Astrocyte of the spinal cord (primary cell): Measurements from ENCODE around the gene HSPA12B.

Experiments
- DNase-seq: peaks from one replicate; pipeline ENCODE4 v3.0.0; 2011; ENCODE audit warnings: low read depth, low spot score
- H3K4me3 ChIP-seq: 2 replicates; pipeline ENCODE4 v1.5.1; 2011; ENCODE audit warnings: low read depth, mild to moderate bottlenecking, low read length, moderate library complexity
- in situ Hi-C: cut with HindIII; loops from 2 replicates; pipeline ENCODE4 v1.10.0; 2017; ENCODE audit warnings: low sequenced_read_pairs
- TF ChIP-seq, protein P1 (sequence below): IDR thresholded peaks from 2 replicates; pipeline ENCODE4 v1.5.1; 2012; ENCODE audit warnings: low read depth, mild to moderate bottlenecking, low read length, inconsistent platforms

The HSPA12B gene

GRCh38 chr20:3800256-3800877 is 67.9 kb downstream of the HSPA12B start:
- H3K4me3 ChIP-seq, result no peak overlapping the region
- no peak for DNase-seq
- in situ Hi-C loops, result no loop called here
- TF ChIP-seq, protein P1, sequence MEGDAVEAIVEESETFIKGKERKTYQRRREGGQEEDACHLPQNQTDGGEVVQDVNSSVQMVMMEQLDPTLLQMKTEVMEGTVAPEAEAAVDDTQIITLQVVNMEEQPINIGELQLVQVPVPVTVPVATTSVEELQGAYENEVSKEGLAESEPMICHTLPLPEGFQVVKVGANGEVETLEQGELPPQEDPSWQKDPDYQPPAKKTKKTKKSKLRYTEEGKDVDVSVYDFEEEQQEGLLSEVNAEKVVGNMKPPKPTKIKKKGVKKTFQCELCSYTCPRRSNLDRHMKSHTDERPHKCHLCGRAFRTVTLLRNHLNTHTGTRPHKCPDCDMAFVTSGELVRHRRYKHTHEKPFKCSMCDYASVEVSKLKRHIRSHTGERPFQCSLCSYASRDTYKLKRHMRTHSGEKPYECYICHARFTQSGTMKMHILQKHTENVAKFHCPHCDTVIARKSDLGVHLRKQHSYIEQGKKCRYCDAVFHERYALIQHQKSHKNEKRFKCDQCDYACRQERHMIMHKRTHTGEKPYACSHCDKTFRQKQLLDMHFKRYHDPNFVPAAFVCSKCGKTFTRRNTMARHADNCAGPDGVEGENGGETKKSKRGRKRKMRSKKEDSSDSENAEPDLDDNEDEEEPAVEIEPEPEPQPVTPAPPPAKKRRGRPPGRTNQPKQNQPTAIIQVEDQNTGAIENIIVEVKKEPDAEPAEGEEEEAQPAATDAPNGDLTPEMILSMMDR, result no peak

GRCh38 chr20:3800878-3801260 is 68.4 kb downstream of the HSPA12B start:
- TF ChIP-seq, protein P1, result no peak
- no peak for DNase-seq
- H3K4me3 ChIP-seq, result no peak overlapping the region
- in situ Hi-C loops, result no loop called here

GRCh38 chr20:3801299-3801698 is 68.8 kb downstream of the HSPA12B start:
- TF ChIP-seq, protein P1, result no peak
- no peak for DNase-seq
- in situ Hi-C loops, result no loop called here
- H3K4me3 ChIP-seq, result no peak overlapping the region

DNA sequence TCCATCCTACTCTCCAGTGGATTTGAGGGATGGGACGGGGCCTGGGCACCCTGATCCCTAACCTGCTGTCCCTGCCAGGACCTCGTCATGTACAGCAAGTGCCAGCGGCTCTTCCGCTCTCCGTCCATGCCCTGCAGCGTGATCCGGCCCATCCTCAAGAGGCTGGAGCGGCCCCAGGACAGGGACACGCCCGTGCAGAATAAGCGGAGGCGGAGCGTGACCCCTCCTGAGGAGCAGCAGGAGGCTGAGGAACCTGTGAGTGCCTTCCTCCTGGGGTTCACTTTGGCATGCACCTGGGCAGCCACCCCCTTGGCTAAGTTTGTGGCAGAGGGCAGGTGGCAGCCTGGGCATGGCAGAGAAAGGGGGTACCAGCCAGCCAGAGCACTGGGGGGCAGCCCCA is 69.4 kb downstream of the HSPA12B start:
- TF ChIP-seq, protein P1, result no peak
- DNase-seq, result no peak
- in situ Hi-C loops, result no loop called here
- no peak overlapping the region for H3K4me3 ChIP-seq
